Superior temporal gyrus (tissue), 1 donor: ENCODE results near the gene NUPR1.
A peak's percentile ranks its signal among the peaks of the same experiment; 100 is the strongest.
"Not testable (repeated sequence)": the region's sequence is repeated elsewhere in the genome, so short reads cannot be mapped to it uniquely, and the experiment has no call there.

Source experiments
- DNase-seq: peaks from one replicate; pipeline ENCODE4 v3.0.0-alpha.2; 2016; ENCODE audit errors: extremely low spot score

Gene NUPR1

DNA sequence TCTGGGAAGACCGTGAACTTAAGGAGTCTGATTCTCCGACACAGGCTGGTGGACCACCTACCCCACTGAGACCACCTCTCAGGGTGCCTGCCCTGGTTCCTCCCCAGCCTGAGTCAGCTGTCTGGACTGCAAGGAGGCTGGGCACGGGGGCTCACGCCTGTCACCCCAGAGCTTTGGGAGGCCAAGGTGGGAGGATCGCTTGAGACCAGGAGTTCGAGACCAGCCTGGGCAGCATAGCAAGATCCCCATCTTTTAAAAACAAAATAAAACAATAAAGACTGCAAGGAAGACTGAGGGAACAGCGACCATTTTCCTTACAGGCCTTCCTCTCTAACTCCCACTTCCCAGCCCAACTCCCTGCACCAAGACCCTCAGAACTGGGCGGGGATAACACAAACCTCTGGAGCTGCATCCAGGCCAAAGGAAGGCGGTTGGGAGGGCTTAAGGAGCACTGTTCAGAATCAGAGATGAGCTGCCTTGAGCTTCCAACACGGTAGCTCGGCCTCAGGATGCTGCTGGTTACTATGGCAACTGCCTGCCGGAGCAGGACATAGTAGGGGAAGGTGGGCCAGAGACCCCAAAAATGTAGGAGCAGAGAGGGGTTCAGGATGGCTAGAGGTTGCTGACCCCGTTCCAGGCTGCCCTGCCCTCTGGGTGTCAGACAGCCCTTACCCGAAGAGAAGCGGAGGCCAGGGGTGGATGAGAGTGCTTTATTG is 40.0 kb downstream of the NUPR1 start:
- no peak for DNase-seq

DNA sequence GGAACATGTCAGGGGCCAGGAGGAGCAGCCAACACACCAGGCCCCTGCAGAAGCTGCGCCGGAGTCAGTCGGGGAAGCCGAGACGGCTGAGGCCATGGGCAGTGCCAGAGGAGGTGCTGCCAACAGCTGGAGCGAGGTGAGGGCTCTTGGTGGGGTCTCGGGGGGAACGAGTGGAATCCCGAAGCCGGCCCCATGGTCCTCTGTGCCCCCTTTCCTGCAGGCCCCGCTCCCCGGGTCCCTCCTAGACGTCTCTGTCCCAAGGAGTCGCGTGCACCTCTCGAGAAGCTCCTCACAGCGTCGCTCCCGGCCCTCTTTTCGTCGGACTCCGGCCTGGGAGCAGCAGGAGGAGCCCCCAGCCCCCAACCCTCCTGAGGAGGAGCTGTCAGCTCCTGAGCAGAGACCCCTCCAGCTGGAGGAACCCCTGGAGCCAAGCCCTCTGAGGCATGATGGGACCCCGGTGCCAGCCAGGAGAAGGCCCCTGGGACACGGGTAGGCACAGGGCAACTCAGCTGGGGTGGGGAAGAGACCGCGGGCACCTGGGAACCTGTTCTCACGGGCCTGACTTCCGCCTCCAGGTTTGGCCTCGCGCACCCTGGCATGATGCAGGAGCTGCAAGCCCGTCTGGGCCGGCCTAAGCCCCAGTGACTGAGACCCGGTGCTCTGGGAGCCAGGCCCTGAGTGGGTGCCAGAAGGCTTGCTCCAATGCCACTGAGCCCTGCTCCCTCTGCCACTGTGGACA is 40.7 kb downstream of the NUPR1 start:
- DNase-seq = no peak

DNA sequence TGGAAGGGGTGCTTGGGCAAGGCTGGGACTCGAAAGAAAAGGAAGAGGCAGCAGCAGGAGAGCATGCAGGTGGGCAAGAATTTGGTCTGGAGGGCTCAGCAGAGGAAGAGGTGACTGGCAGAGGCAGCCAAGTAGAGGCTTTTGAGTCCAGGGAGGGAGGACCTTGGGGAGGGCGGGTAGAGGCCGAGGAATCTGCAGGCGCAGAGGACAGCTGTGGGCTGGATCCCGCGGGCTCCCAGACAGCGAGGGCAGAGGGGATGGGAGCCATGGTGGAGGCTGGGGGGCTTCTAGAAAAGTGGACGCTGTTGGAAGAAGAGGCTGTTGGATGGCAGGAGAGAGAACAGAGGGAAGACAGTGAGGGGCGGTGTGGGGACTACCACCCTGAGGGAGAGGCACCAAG is 41.4 kb downstream of the NUPR1 start:
- DNase-seq = no peak

DNA sequence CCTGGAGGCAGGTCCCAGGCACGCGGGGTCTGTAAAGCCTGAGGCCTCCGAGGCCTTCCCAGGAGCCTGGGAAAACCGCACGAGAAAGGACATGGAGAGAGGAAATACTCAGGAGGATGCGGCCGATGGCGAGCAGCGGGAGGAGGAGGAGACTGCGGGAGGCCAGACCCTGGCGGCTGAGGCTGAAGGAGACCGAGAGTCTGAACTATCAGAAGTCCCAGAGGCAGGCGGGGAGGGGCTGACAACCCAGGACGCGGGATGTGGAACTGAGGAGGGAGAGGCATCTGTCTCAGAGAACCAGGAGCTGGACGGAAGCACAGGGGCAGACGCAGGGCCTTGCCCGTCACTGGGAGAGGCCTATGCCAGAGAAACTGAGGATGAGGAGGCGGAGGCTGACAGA is 41.9 kb downstream of the NUPR1 start:
- DNase-seq = no peak

DNA sequence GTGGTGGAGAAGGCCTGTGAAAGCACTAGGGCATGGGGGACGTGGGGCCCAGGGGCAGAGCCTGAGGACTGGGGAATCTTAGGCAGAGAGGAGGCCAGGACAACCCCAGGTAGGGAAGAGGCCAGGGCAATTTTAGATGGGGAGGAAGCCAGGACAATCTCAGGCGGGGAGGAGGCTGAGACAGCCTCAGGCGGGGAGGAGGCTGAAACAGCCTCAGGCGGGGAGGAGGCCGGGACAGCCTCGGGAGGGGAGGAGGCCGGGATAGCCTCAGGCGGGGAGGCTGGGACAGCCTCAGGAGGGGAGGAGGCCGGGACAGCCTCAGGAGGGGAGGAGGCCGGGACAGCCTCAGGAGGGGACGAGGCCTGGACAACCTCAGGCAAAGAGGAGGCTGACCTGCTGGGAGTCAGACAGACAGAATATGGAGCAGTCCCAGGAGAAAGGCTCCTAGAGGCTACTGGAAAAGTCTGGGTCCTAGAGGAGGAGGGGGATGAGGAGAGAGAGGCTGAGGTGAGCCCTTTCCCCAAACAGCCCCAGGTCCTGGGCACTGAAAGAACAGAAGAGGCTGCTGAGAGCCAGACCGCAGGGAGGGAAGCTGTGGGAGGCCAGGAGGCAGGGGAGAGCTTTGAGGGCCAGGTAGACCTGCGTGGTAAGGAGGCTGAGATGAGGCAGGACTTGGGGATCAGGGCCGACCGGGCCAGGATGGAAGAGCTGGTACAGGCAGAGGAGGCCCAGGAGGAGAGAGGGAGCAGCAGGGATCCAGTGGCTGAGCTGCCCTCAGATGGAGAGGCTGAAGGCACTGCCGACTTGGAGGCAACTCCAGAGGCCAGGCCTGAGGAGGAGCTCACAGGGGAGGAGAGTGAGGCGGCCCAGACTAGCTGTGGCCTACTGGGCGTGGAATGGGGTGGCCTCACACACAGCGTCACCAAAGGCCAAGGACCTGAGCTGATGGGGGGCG is 42.7 kb downstream of the NUPR1 start:
- DNase-seq = no peak

DNA sequence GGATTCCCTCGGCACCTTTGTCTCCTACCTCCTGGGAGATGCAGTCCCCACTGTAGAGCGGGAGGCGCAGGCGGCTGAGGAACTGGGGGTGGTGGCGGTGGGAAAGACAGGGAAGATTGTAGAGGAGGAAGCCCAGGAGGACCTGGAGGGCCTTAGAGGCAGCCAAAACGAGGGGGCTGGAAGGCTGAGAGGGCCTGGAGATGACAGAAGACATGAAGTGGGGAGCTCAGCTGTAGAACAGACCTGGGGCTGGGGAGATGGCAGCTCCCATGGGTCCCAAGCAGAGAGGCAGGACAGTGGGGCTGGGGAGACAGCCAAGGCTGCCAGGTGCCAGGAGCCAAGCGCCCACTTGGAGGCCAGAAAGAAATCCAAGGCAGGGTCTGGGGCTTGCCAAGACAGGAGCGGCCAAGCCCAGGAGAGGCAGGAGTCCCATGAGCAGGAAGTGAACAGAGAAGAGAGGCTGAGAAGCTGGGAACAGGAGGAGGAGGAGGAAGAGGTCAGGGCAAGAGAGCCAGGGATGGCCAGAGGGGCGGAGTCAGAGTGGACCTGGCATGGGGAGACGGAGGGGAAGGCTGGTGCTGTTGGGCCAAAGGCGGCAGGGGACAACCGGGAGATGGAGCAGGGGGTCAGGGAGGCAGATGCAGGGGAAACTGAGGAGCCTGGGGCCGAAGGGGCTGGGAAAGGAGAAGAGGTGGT is 43.5 kb downstream of the NUPR1 start:
- DNase-seq = no peak

DNA sequence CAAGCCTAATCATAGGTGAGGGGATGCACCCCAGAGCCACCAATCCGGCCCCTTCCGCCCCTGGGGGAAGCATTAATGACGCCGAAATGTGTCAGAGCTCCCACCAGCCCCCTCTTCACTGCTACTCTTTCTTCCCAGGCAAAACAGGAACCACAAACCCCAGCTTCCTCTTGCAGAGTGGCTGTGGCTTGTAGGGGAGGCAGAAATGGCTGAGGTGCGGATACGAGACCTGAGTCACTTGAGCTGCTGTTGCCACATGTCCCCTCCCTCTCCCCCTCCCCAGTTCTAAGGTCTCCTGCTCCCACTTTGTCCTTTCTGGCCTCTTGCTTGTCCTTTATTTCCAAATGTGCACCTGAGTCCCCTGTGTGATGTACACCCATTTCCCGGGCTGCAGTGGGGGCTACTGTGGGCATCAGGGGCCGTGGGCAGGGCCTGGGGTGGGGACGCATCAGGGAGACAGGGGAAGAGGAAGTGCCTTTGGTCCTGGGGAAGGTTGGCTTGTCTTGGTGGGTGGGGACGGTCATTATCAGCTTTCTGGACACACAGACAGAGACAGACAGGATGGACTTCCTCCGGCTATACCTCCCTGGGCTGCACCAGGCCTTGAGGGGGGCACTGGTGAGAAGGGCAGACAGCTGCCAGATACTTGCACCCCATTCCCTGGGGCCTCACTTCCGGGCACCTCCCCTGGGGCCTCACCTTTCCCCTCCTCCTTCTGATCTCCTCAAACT is 44.5 kb downstream of the NUPR1 start, which contains the start of gene APOBR:
Gene APOBR, plus strand, starts transcription at position 523 of the 731 bp plus-strand sequence. Its CDS starts 39 bp downstream, at position 562.
- no peak for DNase-seq

DNA sequence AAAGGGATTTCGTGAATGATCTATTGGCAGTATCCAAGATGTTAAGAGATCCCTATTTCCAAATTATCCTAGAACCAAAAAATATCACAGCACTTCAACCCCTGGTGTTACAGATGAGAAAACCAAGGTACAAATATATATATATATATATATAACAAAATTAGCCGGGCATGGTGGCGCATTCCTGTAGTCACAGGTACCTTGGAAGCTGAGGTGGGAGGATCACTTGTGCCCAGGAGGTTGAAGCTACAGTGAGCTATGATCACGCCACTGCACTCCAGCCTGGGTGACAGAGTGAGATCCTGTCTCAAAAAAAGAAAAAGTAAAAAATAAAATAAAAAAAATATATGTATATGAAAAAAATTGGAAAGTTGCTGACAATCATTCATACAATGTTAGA is 46.3 kb downstream of the NUPR1 start:
- no peak for DNase-seq

DNA sequence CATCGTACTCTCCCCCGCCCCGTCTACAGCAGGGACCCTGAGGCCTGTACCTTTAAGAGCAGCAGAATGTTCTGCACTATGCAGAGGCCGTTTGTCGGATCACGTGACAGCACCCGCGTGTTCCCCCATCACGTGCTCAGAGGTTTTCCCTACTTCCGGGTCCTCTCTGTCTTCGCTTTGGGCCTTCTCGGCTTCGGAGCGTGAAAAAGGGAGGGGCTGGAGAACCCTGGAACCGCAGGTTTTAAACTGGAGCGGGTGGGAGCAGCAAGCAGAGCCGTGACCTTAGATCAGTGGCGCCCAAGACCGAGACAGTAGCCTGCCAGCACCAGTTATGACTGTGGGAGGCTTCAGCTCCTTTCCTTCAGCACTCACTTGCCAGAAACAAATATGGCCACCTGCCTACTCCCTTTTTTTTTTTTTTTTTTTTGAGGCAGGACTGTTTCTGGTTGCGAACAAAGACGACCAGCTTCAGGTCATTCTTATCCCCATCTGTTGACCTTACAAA is 46.8 kb downstream of the NUPR1 start, which contains the start of gene CLN3:
Gene CLN3, minus strand, starts transcription at position 105 of the 505 bp plus-strand sequence. CDS start 315 bp downstream, outside the sequence.
- peak; percentile 98 for DNase-seq

DNA sequence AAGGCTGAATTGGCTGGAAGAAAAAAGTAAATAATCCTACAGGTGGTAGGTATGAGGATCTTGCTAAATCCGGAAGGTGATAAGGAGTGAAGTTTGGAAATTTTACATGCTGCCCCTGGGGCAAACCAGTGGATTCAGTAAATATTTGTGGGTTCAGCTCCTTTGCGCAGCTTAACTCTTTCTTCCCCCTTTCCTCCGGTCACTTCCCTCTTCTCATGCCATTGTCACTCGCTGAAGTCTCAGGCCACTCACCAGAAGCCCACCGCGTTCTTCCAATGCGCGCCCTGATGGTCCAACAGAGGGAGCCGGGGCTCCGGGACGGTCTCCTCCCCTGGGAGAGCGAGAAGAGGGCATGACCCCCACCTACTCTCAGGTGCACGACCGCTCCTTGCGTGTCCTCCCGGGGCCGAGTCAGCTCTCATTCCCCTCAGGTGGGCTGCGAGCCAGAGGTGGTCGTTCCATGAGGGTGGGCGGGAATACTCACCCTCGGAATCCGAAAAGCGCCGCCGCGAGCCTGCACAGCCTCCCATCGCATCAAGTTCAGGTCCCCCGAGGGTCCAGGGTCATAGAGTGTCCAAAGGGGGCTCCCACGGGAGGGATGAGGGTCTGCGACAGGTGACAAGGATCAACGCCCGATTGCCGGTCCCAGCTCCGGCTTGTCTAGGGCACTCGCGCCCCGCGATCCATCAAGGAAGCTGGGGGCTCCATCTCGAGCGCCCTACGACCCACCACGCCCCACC is 47.4 kb downstream of the NUPR1 start:
- peak; percentile 26 for DNase-seq

DNA sequence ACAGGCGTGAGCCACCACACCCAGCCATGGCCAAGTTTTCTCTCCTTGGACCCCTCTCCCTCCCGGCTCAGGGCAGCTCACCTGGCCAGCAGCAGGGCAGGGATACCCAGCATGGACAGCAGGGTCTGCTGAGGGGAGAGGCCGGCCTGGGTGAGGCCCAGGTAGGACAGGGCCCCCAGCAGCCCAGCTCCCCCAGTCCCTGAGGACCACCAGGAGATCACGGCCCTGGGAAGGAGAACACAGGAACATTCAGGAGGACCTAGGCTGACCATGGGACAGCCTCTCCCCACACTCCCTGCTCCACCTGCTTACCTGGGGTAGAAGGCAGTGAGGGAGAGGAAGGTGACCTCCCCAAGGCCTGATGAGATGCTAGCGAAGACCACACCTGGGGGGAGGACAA is 52.5 kb downstream of the NUPR1 start:
- no peak for DNase-seq

DNA sequence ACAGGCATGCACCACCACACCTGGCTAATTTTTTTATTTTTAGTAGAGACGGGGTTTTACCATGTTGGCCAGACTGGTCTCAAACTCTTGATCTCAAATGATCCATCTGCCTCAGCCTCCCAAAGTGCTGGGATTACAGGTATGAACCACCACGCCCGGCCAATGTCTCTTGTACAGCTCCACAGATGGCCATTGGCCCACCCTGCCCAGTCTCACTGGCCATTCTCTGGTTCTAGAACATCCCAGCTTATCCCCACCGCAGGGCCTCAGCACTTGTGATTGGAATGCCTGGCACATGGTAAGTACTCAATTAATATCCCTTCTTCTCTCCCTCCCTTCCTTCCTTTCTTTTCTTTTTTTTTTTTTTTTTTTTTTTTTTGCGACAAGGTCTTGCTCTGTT is 55.4 kb downstream of the NUPR1 start:
- not testable (repeated sequence) for DNase-seq
